GM18498 (cell line): ENCODE data around the gene RIF1.

Experiments used
- ATAC-seq: cut with Tn5 transposase; IDR thresholded peaks from one replicate; pipeline ENCODE4 v1.9.1; 2021; ENCODE audit warnings: mild to moderate bottlenecking, moderate library complexity; ENCODE audit not compliant: unreplicated experiment

Gene RIF1, protein sequence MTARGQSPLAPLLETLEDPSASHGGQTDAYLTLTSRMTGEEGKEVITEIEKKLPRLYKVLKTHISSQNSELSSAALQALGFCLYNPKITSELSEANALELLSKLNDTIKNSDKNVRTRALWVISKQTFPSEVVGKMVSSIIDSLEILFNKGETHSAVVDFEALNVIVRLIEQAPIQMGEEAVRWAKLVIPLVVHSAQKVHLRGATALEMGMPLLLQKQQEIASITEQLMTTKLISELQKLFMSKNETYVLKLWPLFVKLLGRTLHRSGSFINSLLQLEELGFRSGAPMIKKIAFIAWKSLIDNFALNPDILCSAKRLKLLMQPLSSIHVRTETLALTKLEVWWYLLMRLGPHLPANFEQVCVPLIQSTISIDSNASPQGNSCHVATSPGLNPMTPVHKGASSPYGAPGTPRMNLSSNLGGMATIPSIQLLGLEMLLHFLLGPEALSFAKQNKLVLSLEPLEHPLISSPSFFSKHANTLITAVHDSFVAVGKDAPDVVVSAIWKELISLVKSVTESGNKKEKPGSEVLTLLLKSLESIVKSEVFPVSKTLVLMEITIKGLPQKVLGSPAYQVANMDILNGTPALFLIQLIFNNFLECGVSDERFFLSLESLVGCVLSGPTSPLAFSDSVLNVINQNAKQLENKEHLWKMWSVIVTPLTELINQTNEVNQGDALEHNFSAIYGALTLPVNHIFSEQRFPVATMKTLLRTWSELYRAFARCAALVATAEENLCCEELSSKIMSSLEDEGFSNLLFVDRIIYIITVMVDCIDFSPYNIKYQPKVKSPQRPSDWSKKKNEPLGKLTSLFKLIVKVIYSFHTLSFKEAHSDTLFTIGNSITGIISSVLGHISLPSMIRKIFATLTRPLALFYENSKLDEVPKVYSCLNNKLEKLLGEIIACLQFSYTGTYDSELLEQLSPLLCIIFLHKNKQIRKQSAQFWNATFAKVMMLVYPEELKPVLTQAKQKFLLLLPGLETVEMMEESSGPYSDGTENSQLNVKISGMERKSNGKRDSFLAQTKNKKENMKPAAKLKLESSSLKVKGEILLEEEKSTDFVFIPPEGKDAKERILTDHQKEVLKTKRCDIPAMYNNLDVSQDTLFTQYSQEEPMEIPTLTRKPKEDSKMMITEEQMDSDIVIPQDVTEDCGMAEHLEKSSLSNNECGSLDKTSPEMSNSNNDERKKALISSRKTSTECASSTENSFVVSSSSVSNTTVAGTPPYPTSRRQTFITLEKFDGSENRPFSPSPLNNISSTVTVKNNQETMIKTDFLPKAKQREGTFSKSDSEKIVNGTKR (N-terminal part only)

DNA sequence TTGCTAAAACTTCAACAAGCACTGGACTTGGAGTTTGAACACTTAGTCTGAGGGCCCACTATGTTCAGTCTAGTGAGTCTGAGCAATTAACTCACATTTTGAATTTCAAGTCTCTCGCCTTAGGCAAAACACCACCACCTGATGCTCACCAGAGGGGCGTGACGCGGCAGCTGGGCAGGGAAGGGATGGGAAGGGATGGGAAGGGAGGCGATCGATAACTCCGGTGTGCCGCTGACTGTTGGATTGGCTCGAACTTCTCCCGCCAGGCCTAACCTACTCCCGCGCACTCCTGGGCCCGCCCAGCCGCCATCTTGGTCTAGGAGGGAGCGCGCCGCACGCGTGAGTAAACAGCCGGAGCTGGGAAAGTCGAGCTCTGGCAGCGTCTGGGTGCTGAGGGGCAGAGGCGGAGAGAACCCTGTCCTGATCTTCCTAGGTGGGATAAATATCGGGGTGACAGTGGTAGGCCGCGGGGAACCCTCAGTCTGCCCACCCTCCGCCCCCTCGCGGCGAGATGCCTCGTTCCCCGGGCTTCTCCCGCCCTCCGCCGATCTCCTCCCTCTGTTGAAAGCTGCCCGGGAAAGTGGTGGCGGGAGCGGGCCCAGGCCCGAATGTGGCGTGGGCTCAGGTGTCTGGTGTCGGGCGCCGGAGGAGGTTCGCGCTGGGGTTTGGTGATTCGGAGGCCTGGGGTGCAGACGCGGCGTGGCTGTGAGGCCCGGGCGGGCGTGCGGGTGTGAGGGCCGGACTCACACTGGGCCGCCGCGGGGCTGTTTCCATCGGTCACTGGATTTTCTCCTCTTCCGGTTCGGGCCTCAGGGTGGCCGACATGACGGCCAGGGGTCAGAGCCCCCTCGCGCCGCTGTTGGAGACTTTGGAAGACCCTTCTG lies at the start of gene RIF1:
Gene RIF1 (plus strand): TSS at position 302 of the 884 bp plus-strand sequence. CDS start 522 bp downstream, at position 824.
- ATAC-seq: peak; percentile 92

DNA sequence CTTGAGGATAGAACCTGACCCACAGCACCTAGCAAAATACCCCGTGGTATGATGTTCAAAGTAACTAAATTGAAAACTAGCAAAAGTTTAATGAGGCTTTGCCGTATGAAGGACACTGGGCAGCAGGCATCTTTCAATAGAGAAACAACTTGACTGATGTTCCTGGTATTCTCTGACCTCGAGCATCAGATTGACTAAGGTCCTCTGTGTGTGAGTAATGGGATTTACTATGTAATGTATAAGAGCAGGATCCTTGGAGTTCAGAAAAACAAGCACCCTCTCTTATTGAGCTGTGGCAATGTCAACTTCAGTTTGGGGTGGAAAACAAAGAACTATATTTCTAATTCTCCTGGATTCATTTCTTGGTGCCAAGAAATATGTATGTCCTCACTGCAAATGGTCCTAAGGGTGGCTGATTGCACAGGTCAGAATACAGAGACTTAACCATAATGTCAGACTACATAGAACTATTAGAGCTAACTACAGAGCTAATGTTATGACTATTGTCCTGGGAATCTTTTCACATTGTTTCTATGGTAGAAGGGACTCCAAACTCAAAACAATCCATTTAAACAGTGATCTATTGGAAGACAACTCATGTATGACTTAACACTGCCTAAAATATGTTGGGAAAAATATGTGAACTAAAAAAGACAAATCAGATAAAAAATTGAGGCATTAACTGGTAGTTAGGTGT lies 47.9 kb upstream of the RIF1 start:
- ATAC-seq: no peak

DNA sequence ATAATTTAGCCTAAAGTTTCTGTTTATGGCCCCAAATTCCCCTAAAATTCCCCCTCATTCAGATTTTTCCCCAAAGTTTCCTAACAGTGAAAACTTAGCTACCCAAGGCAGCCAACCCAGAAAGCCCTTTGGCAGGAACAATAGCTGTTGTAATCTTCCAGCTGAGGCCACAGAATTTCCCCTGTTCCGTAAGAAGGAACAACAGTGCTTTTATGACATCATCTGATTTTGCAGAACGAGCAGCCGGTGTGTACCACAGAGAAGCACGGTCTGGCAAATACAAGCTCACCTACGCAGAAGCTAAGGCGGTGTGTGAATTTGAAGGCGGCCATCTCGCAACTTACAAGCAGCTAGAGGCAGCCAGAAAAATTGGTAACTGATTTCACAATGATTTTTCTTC lies 46.0 kb upstream of the RIF1 start:
- peak; percentile 71 for ATAC-seq

DNA sequence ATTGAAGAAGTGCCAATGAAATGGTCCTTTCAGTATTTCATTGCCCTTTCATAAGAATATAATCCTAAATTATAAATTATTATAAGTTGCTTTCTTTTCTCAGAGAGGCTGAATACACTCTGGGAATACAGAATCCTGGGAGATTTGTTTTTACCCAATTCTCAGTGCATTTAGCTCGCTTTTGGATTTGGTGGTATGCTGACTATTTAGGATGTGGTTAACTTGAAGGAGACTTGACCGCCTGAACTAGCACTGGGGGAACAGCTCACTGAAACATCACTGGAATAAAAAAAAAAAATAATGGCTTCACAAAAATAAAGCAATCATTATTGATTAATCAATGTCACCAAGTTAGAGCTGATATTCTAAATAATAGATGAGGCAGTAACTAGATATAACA lies 42.1 kb upstream of the RIF1 start:
- no peak for ATAC-seq

DNA sequence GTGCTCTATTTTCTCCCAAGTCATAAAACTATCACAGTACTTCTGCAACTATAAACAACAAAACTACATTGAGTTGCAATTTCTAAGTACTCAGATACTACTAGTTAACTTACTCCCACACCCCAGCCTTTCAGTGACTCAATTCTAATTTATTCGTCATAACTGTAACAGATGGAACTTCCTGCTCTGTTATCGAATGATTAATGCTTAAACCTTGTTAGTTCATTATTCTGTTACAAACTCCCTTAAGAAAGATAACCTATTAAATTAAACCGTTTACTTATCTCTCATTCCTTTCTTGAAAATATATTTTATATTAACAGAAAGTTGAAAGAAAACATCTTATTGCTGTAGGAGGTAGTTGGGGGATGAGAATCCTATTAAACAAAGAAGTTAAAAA lies 35.3 kb upstream of the RIF1 start:
- ATAC-seq: peak; percentile 75

DNA sequence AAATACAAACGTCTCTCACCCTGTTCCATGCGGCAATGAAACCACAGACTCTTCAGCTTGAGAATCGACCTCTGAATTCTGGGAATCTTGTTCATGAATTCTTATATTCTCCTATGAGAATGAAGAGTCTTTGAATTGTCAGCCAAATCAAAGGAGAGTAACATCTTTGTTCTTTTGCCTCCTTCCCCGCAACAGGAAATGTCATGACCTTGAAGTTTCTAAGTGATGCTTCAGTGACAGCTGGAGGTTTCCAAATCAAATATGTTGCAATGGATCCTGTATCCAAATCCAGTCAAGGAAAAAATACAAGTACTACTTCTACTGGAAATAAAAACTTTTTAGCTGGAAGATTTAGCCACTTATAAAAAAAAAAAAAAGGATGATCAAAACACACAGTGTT lies 30.5 kb upstream of the RIF1 start:
- no peak for ATAC-seq

DNA sequence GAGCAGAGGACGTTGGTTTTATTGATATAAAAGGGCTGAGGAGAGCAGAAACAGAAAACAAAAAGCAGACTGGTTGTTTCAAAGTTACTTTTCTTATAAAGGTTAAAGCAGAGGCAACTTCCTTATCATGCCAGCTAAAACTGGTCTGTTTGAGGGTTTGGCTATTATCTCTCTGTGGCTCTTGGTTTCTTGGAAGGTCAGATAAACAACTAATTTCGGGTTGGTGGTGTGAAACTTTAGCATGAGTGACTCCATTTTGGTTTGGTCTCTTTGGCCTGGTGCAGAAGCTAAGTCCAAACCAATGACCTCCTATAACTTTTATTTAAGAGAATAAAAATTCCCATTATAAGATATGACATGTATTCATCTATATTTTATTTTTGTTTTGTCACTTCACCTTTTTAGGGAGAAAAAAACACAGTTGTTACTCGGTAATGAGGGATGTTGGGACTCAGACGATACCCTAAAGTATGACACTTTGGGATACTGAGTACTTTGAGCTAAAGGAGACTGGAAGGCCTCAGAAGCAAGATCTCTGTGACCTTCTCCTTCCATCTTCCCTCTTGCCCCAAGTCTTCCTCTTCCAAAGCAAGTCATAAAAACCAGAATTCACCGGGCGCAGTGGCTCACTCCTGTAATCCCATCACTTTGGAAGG lies 29.0 kb upstream of the RIF1 start:
- ATAC-seq: no peak

DNA sequence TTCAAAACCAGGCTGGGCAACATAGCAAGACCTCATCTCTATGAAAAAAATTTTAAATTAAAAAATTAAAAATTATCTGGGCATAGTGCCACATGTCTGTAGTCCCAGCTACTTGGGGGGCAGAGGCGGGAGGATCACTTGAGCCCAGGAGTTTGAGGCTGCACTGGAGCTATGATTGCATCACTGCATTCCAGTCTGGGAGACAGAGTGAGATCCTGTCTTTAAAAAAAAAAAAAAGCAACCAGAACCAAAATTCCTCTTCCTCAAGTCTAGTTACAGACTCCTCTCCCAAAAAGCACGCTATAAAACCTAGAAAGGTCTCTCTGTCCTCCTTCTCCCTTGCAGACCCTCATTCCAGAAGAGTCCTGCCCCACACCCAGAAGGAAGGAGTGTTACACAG lies 28.4 kb upstream of the RIF1 start:
- no peak for ATAC-seq

DNA sequence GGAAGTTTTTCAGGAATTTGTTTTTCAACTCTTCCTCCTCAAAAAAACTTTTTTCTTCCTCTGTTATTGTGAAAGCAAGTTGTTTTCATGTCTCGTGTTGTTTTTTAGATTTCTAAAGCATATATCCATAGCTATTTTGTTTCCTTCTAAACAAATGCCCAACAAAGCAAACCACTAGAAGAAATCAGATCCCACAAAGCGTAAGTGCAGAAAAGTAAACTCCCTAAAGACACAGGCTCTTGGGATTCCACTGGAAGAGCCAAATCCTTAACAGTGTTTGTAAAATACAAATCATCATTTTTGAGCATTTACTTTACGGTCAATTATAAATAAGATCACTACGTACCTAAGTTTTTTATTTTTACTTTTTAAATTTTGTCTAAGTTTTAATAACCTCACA lies 21.7 kb upstream of the RIF1 start:
- ATAC-seq: no peak

DNA sequence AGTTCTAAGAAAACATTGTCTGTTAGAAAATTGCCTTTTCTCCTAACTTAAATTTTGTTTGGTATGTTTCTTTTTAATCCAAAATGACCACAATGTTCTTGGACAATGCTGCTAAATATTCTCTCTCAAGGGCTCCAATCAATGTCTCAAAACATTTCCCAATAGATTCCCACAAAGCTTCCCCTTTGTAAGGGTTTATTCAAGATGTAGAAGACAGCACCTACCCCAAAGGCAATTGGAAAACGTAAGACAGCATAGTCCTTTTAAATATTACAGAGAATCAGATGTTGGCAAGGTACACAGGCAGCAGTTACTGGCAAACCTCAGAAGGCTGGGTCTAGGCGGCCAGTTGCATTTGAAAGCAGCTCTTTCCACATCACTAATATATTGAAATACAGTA lies 18.3 kb upstream of the RIF1 start:
- ATAC-seq: no peak

DNA sequence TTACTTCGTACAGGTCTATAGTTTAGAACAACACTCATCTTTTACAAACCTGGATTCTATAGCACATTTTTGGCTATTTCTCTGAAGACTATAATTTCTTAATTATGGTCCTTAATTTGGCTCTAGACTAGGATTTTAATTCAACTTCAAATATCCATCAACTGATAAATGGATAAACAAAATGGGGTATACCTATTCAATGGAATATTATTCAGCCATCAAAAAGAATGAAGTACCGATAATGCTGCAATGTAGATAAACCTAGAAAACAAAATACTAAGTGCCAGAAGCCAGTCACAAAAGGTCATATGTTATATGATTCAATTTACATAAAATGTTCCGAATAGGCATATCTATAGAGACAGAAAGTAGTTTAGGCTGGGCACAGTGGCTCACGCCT lies 15.2 kb upstream of the RIF1 start:
- ATAC-seq: no peak

DNA sequence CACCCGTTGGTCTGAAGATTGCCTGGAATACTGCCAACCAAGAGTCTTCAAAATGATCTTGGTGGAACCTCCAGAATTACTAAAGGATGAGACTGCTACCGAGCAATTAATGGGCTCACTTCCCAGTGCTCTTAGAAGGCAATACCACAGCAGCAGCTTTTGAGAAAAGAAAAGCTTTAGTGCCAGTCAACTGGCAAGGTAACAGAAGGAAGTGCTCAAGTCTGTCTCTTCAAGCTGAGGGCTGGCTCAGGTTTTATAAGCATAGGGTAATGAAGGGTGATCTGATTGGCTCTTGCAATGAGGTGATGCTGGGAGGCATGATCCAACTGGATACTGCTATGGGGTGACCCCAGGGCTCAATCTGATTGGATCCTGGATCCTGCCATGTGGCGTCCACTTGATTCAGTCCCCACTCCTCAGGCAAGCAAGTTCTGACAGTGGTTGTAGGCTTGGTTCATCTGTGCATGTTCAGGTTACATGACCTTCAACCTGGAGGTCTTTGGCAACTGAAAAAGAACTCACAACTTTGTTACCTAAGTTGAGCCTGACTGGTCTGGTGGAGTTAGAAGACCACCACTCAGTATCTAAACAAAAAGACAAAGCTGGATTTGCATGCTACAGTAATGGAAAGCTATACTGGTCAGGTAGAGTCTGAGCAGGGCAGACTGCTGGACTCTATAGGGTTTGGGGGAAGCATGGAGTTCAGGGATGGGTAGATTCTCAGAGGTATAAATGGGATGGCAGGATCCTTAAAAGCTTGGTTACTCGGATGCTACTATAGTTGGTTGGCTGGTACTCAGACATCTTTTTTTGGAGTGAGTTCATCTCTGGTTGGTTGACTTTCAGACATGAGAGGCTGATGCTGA lies 14.0 kb upstream of the RIF1 start:
- ATAC-seq: no peak

DNA sequence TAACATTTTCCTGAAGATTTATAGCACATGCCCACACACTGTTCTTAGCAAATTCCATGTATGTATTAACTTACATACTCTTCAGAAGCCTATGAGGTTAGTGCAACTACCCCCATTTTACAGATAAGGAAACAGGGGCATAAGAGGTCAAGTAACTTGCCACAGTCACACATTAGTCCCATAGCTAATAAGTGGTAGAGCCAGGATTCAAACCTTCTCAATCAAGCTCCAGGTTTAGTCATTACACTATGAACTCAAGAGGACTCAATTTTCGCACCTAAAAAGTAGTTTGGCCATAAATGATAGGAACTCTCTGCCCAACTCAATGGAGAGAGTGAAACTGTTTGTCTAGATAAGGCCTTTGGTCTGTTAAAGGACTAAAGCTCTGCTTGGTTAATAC lies 9.7 kb upstream of the RIF1 start:
- ATAC-seq: no peak

DNA sequence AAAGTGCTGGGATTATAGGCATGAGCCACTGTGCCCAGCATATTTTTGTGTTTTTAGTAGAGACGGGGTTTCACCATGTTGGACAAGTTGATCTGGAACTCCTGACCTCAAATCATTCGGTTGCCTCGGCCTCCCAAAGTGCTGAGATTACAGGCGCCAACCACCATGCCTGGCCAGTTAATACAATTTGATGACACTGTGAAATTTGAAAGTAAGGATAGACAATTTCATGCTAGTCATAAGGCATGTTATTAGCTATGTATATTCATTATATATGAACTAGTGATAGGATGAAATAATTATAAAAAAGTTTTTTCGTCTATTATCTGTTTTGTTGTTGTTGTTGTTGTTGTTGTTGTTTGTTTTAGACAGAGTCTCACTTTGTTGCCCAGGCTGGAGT lies 8.6 kb upstream of the RIF1 start:
- no peak for ATAC-seq

DNA sequence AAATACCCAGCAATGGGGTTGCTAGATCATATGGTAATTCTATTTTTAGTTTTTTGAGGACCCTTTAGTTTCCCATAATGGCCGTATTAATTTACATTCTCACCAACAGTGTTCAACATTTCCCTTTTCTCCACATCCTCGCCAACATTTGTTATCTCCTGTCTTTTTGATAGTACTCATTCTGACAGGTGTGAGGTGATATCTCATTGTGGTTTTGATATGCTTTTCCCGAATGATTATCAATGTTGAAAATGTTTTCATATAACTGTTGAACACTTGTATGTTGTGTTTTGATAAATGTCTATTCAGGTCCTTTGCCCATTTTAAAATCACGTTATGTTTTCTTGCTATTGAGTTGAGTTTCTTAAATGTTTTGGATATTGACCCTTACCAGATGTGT lies 5.8 kb upstream of the RIF1 start:
- no peak for ATAC-seq

DNA sequence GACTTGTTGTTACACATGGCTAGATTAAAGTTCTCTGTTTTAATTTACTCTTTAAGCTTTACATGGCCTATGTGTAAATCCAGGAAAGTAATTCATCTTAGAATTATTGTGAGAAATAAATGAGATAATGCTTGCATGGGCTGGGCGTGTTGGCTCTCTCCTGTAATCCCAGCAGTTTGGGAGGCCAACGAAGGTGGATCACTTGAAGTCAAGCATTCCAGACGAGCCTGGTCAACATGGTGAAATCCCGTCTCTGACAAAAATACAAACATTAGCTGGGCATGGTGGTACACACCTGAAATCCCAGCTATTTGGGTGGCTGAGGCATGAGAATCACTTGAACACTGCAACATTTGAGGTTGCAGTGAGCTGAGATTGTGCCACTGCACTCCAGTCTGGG lies 4.3 kb upstream of the RIF1 start:
- ATAC-seq: no peak

DNA sequence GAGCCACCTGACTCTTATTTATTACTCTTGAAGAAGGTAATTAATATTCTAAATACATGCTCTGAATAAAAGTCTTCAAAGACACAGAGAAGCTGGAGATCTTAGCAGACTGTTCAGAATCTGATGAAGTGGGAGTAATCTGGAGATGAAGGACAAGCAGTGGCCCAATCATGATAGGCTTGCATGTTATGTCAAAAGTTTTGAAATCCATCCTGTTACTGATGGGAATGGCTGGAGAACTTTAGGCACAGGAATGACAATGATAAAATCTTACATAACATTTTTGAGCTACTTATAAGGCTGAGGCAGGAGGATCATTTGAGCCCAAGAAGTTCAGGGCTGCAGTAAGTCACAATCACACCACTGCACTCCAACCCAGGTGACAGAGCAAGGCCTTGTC lies 2.4 kb upstream of the RIF1 start:
- no peak for ATAC-seq
